Measurements from ENCODE around the gene UBFD1.
"Not testable (repeated sequence)": the region's sequence is repeated elsewhere in the genome, so short reads cannot be mapped to it uniquely, and the experiment has no call there.

Gene UBFD1

GRCh38 chr16:23556881-23557778 is at the start of gene UBFD1, which contains the start of gene EARS2:
Gene UBFD1 (plus strand): TSS chr16:23557727. CDS start chr16:23557743, 16 bp downstream.
Gene EARS2 (minus strand): TSS chr16:23557350. CDS start chr16:23557343, 7 bp downstream.
- DNase-seq, result peak in 1 of 2 experiments; percentile 85

- DNase-seq, result peak; percentile 30
Measured at GRCh38 chr16:23508589-23509440, 48.7 kb upstream of the UBFD1 start.

DNA sequence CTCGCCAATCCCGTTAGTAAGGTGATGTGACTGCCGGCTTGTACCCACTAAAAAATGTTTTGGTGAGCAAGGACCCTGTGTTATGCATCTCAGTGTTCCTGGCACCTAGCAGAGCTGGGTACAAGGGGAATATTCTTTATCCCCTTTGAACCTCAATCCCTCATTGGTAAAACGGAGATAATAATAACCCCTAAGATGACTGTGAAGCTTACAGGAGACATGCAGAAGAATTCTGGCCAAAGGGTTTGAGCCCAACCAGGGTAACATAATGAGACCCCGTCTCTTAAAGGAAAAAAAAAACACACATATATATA is 48.1 kb upstream of the UBFD1 start:
- DNase-seq, result no peak

- DNase-seq, result no peak
Measured at GRCh38 chr16:23509782-23510163, 47.8 kb upstream of the UBFD1 start.

DNA sequence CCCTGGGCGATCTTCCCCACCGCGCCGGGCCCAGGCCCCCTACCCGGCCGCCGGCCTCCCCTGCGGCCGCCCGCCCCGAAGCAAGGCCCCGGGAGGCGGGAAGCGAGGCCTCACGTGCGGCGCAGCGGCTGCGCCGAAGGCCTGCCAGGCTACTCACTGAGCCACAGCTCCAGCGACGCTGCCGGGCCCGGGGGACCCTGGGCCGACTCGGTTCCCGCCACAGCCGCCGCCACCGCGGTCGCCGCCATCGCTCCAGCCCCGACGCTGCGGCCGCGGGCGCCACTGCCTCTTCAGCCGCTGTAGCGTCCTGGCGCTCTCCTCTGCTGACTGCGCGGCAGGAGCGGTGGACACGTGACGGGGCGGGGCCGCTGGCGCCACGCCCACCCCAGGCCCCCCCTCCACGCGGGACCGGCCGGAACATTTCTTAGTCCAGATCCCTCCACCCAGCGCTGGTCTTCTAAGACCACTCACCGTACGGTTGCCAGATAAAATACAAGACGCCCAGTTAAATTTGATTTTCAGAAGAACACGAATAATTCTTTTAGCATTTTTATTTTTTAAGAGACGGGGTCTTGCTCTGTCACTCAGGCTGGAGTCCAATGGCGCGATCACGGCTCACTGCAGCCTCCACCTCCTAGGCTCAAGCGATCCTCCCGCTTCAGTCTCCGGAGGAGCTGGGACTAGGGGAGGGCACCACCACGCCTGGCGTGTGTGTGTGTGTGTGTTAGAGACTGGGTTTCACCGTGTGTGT is 47.2 kb upstream of the UBFD1 start, which contains the start of gene GGA2:
TSS of gene GGA2 (minus strand) at position 331 of the 751 bp plus-strand sequence. CDS start at position 248, 83 bp downstream.
- peak in 1 of 2 experiments; percentile 16 for DNase-seq

DNA sequence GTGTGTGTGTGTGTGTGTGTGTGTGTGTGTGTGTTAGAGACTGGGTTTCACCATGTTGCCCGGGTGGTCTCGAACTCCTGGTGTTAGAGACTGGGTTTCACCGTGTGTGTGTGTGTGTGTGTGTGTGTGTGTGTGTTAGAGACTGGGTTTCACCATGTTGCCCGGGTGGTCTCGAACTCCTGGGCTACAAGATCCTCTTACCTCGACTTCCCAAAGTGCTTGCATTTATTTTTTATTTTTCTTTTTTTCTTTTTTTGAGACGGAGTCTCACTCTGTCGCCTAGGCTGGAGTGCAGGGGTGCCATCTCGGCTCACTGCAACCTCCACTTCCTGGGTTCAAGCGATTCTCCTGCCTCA is 46.6 kb upstream of the UBFD1 start:
- DNase-seq, result not testable (repeated sequence)

DNA sequence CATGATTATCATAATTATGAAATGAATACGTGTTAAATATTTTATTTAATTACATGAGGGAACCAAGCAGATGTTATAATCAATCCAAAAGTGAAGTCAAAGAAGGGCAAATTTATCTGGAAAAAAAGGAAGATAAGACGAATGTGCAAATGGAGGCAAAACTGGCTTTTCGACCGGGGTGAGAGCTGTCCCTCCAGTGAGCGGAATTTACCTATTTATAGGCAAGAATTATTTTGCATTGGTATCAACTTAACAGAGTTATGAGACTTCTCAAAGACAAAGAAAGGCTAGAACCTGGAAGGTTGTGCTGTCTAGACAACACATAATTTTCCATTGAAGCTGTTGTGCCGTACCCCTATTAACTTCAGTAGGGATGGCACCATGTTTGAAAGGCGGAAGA is 45.8 kb upstream of the UBFD1 start:
- DNase-seq, result no peak

DNA sequence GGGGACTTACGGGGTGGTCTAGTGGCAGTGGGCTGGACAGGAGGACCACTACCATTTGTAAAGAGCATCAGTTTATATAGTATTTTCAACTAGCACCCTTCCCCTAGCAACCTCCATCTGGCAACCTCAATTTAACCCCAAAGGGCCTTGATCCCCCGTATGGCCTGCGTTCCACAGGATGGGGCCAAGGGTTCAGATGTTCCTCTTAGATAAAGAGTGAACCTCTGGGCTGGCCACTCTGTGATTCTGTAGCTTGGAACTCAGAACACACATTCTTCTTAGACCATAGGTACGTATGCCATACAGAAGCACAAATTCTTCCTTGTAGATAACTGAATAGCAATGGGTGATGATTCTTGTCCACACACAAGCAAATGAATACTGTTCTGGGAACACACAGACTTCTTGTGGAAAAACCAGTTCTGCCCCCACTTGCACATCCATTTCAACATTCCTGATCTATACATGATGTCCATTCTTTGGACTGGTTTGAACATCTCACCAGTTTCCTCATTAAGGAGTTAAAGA is 45.3 kb upstream of the UBFD1 start:
- DNase-seq, result no peak

- DNase-seq, result no peak
Measured at GRCh38 chr16:23514381-23515152, 43.0 kb upstream of the UBFD1 start.

DNA sequence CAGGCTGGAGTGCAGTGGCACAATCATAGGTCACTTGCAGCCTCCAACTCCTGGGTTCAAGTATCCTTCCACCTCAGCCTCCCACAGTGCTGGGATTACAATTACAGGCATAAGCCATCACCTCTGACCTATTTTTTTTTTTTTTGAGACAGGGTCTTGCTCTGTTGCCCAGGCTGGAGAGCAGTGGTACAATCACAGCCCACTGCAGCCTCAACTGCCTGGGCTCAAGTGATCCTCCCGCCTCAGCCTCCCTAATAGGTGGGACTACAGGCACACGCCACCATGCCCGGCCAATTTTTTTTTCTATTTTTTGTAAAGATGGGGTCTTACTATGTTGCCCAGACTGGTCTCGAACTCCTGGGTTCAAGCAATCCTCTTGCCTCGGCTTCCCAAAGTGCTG is 41.6 kb upstream of the UBFD1 start:
- DNase-seq, result no peak

GRCh38 chr16:23516366-23517137 is 41.0 kb upstream of the UBFD1 start:
- DNase-seq, result no peak

GRCh38 chr16:23518435-23518891 is 39.1 kb upstream of the UBFD1 start:
- DNase-seq, result no peak

DNA sequence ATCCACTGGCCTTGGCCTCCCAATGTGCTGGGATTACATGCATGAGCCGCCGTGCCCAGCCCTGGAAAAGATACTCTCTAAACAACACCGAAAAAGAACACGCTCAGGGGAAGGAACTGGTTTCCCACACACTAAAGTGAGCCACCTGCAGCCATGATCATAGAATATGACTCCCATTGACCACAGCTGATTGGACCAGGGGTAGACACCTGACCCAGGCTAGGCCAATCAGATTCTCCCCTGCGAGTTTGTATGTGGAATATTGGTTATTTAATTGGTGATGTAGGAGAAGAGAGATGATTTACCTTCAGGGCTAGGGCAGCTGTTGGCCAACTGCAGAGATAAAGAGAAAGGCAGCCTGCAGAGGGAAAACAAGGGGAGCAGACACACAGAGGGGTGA is 38.2 kb upstream of the UBFD1 start:
- DNase-seq, result no peak

- DNase-seq, result no peak
Measured at GRCh38 chr16:23520500-23520899, 37.0 kb upstream of the UBFD1 start.

DNA sequence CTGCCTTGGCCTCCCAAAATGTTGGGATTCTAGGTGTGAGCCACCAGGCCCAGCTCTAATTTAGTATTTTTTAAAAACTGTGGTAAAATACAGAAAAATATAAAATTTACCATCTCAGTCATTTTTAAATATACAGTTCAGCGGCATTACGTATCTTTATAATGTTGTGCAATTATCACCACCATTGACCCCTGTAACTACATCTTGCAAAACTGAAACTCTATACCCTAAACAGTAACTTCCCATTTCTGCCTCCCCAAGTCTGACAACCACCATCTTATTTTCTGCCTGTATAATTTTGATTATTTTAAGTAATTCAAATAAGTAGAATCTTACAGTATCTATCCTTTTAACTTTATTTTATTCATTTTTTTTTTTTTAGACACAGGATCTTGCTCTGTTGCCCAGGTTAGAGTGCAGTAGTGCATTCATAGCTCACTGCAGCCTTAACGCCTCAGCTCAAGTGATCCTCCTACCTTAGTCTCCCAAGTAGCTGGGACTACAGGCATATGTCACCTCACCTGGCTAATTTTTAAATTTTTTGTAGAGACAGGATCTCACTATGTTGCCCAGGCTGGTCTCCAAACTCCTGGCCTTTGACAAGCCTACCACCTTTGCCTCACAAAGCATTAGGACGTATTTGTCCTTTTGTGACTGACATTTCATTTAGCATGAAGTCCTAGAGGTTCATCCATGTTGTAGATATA is 36.3 kb upstream of the UBFD1 start:
- DNase-seq, result no peak

DNA sequence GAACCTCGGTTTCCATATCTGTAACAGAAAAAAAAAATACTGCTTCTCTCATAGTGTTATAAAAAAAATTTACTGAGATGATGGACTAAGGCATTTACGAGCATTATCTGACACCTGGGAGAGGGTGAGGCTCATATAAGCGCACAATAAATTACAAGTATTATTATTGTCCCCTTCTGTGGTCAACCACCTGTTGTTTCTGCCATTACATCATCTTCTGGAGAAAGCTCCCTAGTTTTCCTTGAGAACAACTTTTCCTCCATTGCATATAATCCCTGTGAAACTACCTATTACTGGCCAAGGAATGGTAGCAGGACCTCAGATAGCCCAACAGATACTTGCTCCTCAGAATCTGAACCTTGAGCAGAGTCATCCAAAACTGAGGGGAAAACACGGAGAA is 35.6 kb upstream of the UBFD1 start:
- no peak for DNase-seq

GRCh38 chr16:23523321-23523720 is 34.2 kb upstream of the UBFD1 start:
- no peak for DNase-seq

DNA sequence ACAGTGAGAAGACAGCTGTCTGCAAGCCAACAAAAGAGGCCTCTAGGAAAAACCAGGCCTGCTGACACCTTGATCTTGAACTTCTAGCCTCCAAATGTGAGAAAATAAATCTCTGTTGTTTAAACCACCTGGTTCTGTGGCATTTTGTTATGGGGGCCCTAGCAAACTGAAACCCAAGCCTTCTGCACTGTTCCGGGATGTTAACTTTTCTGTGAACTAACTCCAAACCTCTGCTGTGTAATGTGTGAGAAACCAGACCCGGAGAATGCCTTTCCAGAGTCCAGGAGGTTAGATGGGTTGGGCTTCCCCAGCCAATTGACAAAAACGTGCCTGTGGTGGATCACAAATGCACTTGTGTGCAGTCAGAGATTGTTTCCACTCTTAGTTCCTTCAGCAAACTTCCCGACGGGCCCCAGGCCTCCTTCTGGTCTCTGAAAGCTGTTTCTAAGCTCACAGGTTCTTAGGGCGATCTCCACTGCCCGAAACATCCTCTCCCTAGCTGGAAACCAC is 33.6 kb upstream of the UBFD1 start:
- no peak for DNase-seq

DNA sequence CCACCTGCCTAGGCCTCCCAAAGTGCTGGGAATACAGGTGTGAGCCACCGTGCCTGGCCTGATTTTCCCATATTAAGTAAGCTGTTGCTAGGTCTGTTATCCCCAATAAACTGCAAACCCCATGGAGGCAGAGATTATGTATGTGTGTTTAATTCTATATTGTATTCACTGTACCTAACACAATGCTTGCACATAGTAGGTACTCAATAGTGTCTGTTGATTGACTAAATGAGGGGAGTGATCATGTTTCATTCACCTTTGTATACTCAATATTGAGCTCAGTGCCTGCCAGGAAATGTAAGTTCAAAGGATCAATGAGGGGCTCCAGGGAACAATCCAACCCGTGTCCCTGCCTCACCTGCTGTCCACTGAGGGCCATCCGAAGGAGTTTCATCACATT is 32.6 kb upstream of the UBFD1 start:
- no peak for DNase-seq

GRCh38 chr16:23527961-23528643 is 29.4 kb upstream of the UBFD1 start:
- no peak for DNase-seq

Data from cerebellar nuclear complex (tissue), 1 donor.